ENCODE measurements around the gene LRCH1.

Gene LRCH1

GRCh38 chr13:46612267-46612666 lies 59.3 kb downstream of the LRCH1 start:
- H3K27ac ChIP-seq (replicated peaks): no peak overlapping the region
- H3K4me3 ChIP-seq (replicated peaks; ENCODE audit: insufficient read depth, low read length): no peak overlapping the region
- DNase-seq (ENCODE audit: low read depth in 1 of 2, low spot score in 1 of 2): no peak
- H3K27me3 ChIP-seq (ENCODE audit: insufficient read depth, poor library complexity, severe bottlenecking): no peaks in the 10 kb centered on the region
- no peak for TF ChIP-seq SPI1 (IDR thresholded peaks at IDR 0.05; ENCODE audit: borderline replicate concordance, low read depth)
- no peak for TF ChIP-seq POLR2AphosphoS5 (IDR thresholded peaks at IDR 0.05; ENCODE audit: low read depth)
- no peak for TF ChIP-seq GABPA (IDR thresholded peaks at IDR 0.05; ENCODE audit: low read depth)
- TF ChIP-seq, protein P1, sequence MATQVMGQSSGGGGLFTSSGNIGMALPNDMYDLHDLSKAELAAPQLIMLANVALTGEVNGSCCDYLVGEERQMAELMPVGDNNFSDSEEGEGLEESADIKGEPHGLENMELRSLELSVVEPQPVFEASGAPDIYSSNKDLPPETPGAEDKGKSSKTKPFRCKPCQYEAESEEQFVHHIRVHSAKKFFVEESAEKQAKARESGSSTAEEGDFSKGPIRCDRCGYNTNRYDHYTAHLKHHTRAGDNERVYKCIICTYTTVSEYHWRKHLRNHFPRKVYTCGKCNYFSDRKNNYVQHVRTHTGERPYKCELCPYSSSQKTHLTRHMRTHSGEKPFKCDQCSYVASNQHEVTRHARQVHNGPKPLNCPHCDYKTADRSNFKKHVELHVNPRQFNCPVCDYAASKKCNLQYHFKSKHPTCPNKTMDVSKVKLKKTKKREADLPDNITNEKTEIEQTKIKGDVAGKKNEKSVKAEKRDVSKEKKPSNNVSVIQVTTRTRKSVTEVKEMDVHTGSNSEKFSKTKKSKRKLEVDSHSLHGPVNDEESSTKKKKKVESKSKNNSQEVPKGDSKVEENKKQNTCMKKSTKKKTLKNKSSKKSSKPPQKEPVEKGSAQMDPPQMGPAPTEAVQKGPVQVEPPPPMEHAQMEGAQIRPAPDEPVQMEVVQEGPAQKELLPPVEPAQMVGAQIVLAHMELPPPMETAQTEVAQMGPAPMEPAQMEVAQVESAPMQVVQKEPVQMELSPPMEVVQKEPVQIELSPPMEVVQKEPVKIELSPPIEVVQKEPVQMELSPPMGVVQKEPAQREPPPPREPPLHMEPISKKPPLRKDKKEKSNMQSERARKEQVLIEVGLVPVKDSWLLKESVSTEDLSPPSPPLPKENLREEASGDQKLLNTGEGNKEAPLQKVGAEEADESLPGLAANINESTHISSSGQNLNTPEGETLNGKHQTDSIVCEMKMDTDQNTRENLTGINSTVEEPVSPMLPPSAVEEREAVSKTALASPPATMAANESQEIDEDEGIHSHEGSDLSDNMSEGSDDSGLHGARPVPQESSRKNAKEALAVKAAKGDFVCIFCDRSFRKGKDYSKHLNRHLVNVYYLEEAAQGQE (IDR thresholded peaks at IDR 0.05; ENCODE audit: insufficient replicate concordance, low read depth): no peak
- TF ChIP-seq CTCF (IDR thresholded peaks at IDR 0.05; ENCODE audit: insufficient read depth, low read length): no peak

DNA sequence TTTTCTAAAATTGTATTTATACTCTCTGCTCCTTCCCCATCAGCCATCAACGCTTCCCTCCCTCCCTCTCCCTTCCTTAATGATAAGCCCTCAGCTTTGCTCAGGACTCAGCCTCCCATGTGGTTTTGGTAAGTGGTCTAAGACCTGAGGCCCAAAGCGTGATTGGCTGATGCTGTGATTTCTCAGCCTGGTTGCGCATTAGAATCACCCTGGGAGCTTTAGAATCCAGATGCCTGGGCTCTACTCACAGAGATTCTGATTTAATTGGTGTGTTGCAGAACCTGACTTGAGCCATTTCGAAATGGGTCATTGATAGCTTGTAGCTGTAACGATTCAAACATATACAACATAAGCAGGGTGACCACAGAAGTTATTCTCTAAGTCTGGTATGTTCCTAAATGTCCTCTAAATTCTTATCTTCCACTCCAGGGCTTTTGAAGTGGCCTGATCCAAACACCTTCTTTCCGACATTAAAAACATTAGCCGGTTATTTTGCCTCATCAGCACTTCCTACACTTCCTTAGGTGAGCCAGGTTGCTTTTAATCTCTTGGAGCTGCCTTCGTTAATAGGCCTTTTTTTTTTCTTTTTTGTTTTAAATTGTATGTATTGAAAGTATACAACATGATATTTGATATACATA lies 60.6 kb downstream of the LRCH1 start:
- TF ChIP-seq GABPA (IDR thresholded peaks at IDR 0.05; ENCODE audit: low read depth) (no peak), POLR2AphosphoS5 (IDR thresholded peaks at IDR 0.05; ENCODE audit: low read depth) (no peak), CTCF (IDR thresholded peaks at IDR 0.05; ENCODE audit: insufficient read depth, low read length) (no peak), SPI1 (IDR thresholded peaks at IDR 0.05; ENCODE audit: borderline replicate concordance, low read depth) (no peak)
- TF ChIP-seq, protein P1 (IDR thresholded peaks at IDR 0.05; ENCODE audit: insufficient replicate concordance, low read depth): no peak
- DNase-seq (ENCODE audit: low read depth in 1 of 2, low spot score in 1 of 2): no peak
- Histone ChIP-seq H3K4me3 (replicated peaks; ENCODE audit: insufficient read depth, low read length) (no peak overlapping the region), H3K27ac (replicated peaks) (no peak overlapping the region), H3K27me3 (ENCODE audit: insufficient read depth, poor library complexity, severe bottlenecking) (no peaks in the 10 kb centered on the region)

DNA sequence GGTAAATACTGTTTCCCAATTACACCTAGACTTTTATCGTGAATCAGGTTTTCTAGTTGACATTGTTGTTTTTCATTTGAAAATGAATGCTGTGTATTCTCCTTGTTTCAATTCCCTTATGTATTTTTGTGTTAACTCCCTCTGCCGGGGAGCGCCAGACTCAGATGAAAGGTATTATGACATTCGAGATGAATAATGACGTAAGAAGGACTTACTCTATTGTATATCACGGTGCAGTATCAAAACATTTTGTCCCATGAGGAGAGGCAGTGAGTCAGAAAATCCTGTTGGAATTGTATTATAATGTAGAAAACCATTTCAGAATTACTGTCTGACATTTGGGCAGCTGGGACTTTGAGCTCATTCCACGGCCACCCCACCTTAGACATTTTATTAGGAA lies 61.6 kb downstream of the LRCH1 start:
- no peaks in the 10 kb centered on the region for H3K27me3 ChIP-seq (ENCODE audit: insufficient read depth, poor library complexity, severe bottlenecking)
- H3K4me3 ChIP-seq (replicated peaks; ENCODE audit: insufficient read depth, low read length): no peak overlapping the region
- no peak for DNase-seq (ENCODE audit: low read depth in 1 of 2, low spot score in 1 of 2)
- H3K27ac ChIP-seq (replicated peaks): no peak overlapping the region
- TF ChIP-seq, protein P1 (IDR thresholded peaks at IDR 0.05; ENCODE audit: insufficient replicate concordance, low read depth): no peak
- TF ChIP-seq GABPA (IDR thresholded peaks at IDR 0.05; ENCODE audit: low read depth): no peak
- TF ChIP-seq SPI1 (IDR thresholded peaks at IDR 0.05; ENCODE audit: borderline replicate concordance, low read depth): no peak
- TF ChIP-seq CTCF (IDR thresholded peaks at IDR 0.05; ENCODE audit: insufficient read depth, low read length): no peak
- no peak for TF ChIP-seq POLR2AphosphoS5 (IDR thresholded peaks at IDR 0.05; ENCODE audit: low read depth)

All from HL-60 (cell line).